Smooth muscle cell (in vitro differentiated cells): ENCODE results near the gene CD84. TPM values are rescaled to one million over a fixed set of nuclear protein-coding genes. Genes with fewer than 3 reads are reported as not detected.

ENCODE experiments used
- DNase-seq: peaks from one replicate; lab custom pipeline; 2025; ENCODE audit not compliant: unreplicated experiment; lab: John Stamatoyannopoulos, UW
- H2AFZ ChIP-seq: fragments of 200-600 bp; sonication (generic); 2 replicates; pipeline ENCODE4 v1.6.0; 2016; ENCODE audit warnings: antibody characterized with exemption, low read depth, mild to moderate bottlenecking
- H3F3A ChIP-seq: fragments of 200-600 bp; sonication (generic); 2 replicates; pipeline ENCODE4 v1.6.0; 2017; ENCODE audit warnings: antibody characterized with exemption, low read depth
- H3K27ac ChIP-seq: fragments of 200-600 bp; sonication (generic); 2 replicates; pipeline ENCODE4 v1.5.1; 2016; ENCODE audit warnings: low read depth, mild to moderate bottlenecking
- H3K27me3 ChIP-seq: fragments of 200-600 bp; sonication (generic); 2 replicates; pipeline ENCODE4 v1.6.1; 2016; ENCODE audit warnings: low read depth, mild to moderate bottlenecking
- H3K36me3 ChIP-seq: fragments of 200-600 bp; sonication (generic); 2 replicates; pipeline ENCODE4 v1.5.1; 2016; ENCODE audit warnings: low read depth
- H3K4me1 ChIP-seq: fragments of 200-600 bp; sonication (generic); 2 replicates; pipeline ENCODE4 v1.5.1; 2016; ENCODE audit warnings: low read depth
- H3K4me2 ChIP-seq: fragments of 200-600 bp; sonication (generic); 2 replicates; pipeline ENCODE4 v1.6.0; 2016; ENCODE audit warnings: mild to moderate bottlenecking
- H3K4me3 ChIP-seq: fragments of 200-600 bp; sonication (generic); 2 replicates; pipeline ENCODE4 v1.5.1; 2016; ENCODE audit warnings: mild to moderate bottlenecking
- H3K79me2 ChIP-seq: fragments of 200-600 bp; sonication (generic); 2 replicates; pipeline ENCODE4 v1.6.0; 2016; ENCODE audit warnings: low read depth, mild to moderate bottlenecking
- H3K9ac ChIP-seq: fragments of 200-600 bp; sonication (generic); 2 replicates; pipeline ENCODE4 v1.6.0; 2016; ENCODE audit warnings: low read depth
- H3K9me3 ChIP-seq: fragments of 200-600 bp; sonication (generic); replicated peaks from 2 replicates; pipeline ENCODE4 v1.5.1; 2016; ENCODE audit warnings: low read depth
- H4K20me1 ChIP-seq: fragments of 200-600 bp; sonication (generic); 2 replicates; pipeline ENCODE4 v1.6.0; 2016; ENCODE audit warnings: low read depth
- CTCF ChIP-seq: fragments of 200-600 bp; sonication (generic); IDR thresholded peaks from 2 replicates; pipeline ENCODE4 v1.5.1; 2017; ENCODE audit warnings: borderline replicate concordance, mild to moderate bottlenecking, antibody characterized with exemption; ENCODE audit not compliant: insufficient read depth, poor library complexity, severe bottlenecking
- WGBS: methylation state at CpG from one replicate; pipeline ENCODE4 v1.1.7; 2016; ENCODE audit warnings: low lambda C conversion rate; 5-methylcytosine and 5-hydroxymethylcytosine counted together
- polyA plus RNA-seq: library from polyadenylated mRNA; unstranded; fragments of >200 nt; fragmentation: Nextera tagmentation; extraction: Ambion mirVana; gene quantifications from 2 replicates; pipeline ENCODE4 v1.2.1, GENCODE V29; 2016
- total RNA-seq: library from RNA; depleted of rRNA; stranded (reverse); fragments of >200 nt; gene quantifications from 2 replicates; pipeline ENCODE4 v1.2.3, GENCODE V29; 2014

CD84 gene
- total and polyA plus RNA-seq, 2 experiments from 2014 or later: not detected

- H3K9me3 ChIP-seq: no peaks in the 10 kb centered on the region
- WGBS: 88% methylated on average over 2 of the region's 2 CpGs
- H3F3A ChIP-seq: no peaks in the 10 kb centered on the region
- no peaks in the 10 kb centered on the region for H4K20me1 ChIP-seq
- DNase-seq: no peak
- no peaks in the 10 kb centered on the region for H3K4me1 ChIP-seq
- H3K27me3 ChIP-seq: no peaks in the 10 kb centered on the region
- no peak overlapping the region for H2AFZ ChIP-seq
- no peaks in the 10 kb centered on the region for H3K79me2 ChIP-seq
- H3K4me3 ChIP-seq: no peak overlapping the region
- no peak for TF ChIP-seq CTCF
- no peak overlapping the region for H3K4me2 ChIP-seq
- H3K9ac ChIP-seq: no peak overlapping the region
- H3K27ac ChIP-seq: no peak overlapping the region
- H3K36me3 ChIP-seq: no peaks in the 10 kb centered on the region
These were observed 1.6 kb downstream of the CD84 start for GRCh38 chr1:160577671-160578070.

DNA sequence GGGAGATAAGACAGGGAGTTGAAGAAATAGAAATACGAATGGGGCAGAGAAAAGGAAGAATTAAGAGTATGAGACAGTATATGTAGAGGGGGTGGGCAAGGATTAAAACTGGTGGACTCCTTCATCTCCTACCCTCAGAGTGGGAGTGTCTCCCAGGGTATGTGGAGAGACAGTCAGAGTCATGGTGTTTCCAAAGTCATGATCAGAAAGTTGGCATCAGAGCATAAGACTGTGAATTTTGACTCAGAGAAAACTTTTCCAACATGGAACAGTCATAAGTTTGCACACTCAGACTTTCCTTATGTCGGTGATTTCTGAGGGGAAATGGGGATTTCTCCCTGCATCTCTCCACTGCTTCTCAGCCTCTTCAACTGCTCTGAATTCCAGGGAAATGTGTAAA is 2.4 kb downstream of the CD84 start:
- Histone ChIP-seq H3K4me1 (no peaks in the 10 kb centered on the region), H3K27me3 (no peaks in the 10 kb centered on the region), H3K4me2 (no peak overlapping the region), H2AFZ (no peak overlapping the region), H3K27ac (no peak overlapping the region), H3K79me2 (no peaks in the 10 kb centered on the region), H3K9me3 (no peaks in the 10 kb centered on the region), H4K20me1 (no peaks in the 10 kb centered on the region), H3K9ac (no peak overlapping the region), H3F3A (no peaks in the 10 kb centered on the region), H3K4me3 (no peak overlapping the region), H3K36me3 (no peaks in the 10 kb centered on the region)
- WGBS: 45% methylated on average over 2 of the region's 2 CpGs
- TF ChIP-seq CTCF: no peak
- no peak for DNase-seq

- no peaks in the 10 kb centered on the region for H3F3A ChIP-seq
- H3K4me3 ChIP-seq: no peak overlapping the region
- H3K9me3 ChIP-seq: no peaks in the 10 kb centered on the region
- no peak for TF ChIP-seq CTCF
- no peak overlapping the region for H3K27ac ChIP-seq
- no peaks in the 10 kb centered on the region for H3K79me2 ChIP-seq
- 86% methylated on average over 3 of the region's 3 CpGs for WGBS
- H3K27me3 ChIP-seq: no peaks in the 10 kb centered on the region
- H3K36me3 ChIP-seq: no peaks in the 10 kb centered on the region
- H3K9ac ChIP-seq: no peak overlapping the region
- no peak overlapping the region for H2AFZ ChIP-seq
- no peak for DNase-seq
- no peak overlapping the region for H3K4me2 ChIP-seq
- H3K4me1 ChIP-seq: no peaks in the 10 kb centered on the region
- no peaks in the 10 kb centered on the region for H4K20me1 ChIP-seq
These were observed 2.9 kb downstream of the CD84 start for GRCh38 chr1:160576390-160576789.

DNA sequence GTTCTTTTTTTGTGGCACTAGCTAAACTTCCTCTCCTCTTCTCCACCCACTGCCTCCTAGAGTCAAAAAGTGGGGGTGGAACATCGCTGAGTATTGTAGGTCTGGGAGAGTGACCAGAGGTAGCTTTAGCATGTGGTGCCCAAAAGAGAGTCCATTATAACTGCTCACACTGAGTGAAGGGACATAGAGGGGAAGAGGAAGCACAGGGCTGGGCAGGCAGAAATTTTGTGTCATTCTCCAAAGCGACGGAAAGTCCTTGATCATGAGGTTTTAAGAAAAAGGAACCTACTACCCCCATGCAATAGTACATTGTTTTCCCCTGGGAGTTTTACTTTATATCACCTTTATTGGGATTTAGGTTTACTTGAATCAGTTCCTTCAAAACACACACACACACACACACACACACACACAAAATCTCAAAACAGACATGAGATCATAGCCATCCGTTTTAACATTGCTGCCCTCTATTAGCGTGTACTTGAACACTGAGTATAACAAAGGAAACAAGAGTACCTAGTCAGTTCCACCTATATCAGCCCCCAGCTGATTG is 4.1 kb downstream of the CD84 start:
- TF ChIP-seq CTCF: no peak
- no peaks in the 10 kb centered on the region for H3K27me3 ChIP-seq
- no peaks in the 10 kb centered on the region for H3K36me3 ChIP-seq
- H3K9me3 ChIP-seq: no peaks in the 10 kb centered on the region
- H2AFZ ChIP-seq: no peak overlapping the region
- H3K4me1 ChIP-seq: no peaks in the 10 kb centered on the region
- H3F3A ChIP-seq: no peaks in the 10 kb centered on the region
- DNase-seq: no peak
- H3K4me2 ChIP-seq: no peak overlapping the region
- WGBS: 90% methylated on average over 5 of the region's 5 CpGs
- H3K4me3 ChIP-seq: no peak overlapping the region
- H4K20me1 ChIP-seq: no peaks in the 10 kb centered on the region
- H3K79me2 ChIP-seq: no peaks in the 10 kb centered on the region
- H3K9ac ChIP-seq: no peak overlapping the region
- H3K27ac ChIP-seq: no peak overlapping the region
